ENCODE results near the gene PLD3.
"Not testable (repeated sequence)": the region's sequence is repeated elsewhere in the genome, so short reads cannot be mapped to it uniquely, and the experiment has no call there.

PLD3 gene

DNA sequence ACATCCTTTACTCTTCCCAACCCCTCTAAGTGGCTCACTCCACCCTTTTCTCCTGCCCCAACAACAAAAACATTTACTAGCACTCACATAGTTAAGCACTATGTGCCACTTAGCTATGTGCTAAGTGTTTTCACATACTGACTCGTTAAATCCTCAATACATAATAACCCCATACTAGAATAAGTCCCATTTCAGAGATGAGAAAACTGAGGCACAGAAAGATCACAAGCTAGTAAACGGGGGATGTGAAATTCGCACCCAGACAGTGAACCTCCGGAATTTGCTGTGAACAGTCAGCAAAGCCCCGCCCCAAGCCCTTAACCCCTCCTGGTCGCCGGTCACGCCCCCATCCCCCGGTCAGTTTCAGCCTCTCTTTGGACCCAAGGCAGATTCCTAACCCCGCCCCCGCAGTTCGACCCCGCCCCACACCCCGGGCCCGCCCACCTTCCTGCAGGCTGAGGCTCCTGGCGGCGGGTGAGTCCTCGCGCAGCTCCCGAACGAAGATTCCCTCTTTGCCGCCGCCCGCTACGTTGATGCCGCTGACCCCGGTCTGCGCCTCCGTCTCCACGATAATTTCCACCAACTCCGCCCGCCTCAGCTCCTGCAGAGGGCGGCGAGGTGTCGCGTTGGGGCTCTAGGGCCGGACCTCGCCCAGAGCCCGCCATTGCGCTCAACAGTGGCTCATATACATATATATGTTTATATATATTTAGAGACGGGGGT lies 54.9 kb downstream of the PLD3 start:
- CTCF ChIA-PET, result no interaction called here
- DNase-seq (ENCODE audit: extremely low spot score), result peak; percentile 96
- POLR2A ChIA-PET, result interaction anchor here (0.9 to 2.2 kb wide), 7 partner anchors 16 to 55 kb away, joined by 3 to 17 read pairs (median 4); partner anchors contain the start of genes C19orf47, PLD3 and SERTAD1
- TF ChIP-seq L3MBTL2 (conservative IDR thresholded peaks at IDR 0.05) (peak; percentile 65), ZNF384 (IDR thresholded peaks at IDR 0.05) (no peak)

DNA sequence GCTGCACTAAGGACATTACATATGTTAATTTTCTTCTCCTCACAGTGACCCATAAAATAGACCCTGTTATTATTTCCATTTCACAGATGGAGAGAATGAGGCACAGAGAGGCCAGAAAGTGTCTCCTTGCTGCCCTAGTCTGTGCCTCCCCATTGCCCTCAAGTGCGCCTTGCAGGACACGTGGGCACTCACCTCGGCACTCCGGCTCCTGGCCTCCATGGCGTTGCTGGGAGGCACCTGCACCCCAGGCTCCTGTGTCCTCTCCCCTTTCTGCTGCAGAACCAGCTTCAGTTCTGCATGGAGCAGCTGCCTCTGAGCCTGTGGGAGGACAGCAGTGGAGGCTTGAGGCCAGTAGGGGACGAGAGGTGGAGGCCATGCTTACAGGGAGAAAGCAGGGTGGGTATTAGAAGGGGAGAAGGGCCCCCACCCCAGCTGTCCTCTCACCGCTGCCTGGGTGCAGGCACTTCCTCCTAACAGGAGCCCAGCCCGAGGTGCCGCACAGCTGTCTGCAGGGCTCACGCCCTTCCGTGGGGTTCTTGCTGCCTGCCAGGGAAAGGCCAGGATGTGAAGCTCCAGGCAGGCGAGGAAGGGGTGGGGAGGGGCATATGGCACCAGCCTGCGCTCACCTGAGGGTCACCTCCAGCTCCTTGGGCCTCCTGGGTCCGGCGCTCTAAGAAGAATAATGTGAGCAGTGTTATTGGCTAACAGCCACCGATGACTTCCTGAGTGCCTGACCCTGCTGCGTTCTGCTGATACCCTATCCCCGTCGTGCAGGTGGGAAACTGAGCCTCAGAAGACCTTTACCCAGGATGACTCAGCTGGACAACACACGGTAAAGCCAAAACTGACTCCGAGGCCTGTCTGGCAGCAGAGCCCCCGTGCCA lies 59.5 kb downstream of the PLD3 start:
- ChIA-PET POLR2A (interaction anchor here (1.0 to 1.7 kb wide), 2 partner anchors 13 to 35 kb away, joined by 4 to 6 read pairs; no protein-coding TSS in a partner anchor), CTCF (interaction anchor here (0.8 kb wide), 1 partner anchor 13 kb away, joined by 3 read pairs; no protein-coding TSS in a partner anchor)
- no peak for DNase-seq (ENCODE audit: extremely low spot score)
- TF ChIP-seq BHLHE40 (IDR thresholded peaks at IDR 0.05; ENCODE audit: borderline replicate concordance) (no peak), FOXM1 (IDR thresholded peaks at IDR 0.05; ENCODE audit: borderline replicate concordance) (no peak), SUZ12 (IDR thresholded peaks at IDR 0.05) (no peak), NFRKB (IDR thresholded peaks at IDR 0.05) (no peak), ZNF384 (IDR thresholded peaks at IDR 0.05) (no peak), FOXK2 (IDR thresholded peaks at IDR 0.05) (no peak), LEF1 (IDR thresholded peaks at IDR 0.05; ENCODE audit: borderline replicate concordance) (no peak)

DNA sequence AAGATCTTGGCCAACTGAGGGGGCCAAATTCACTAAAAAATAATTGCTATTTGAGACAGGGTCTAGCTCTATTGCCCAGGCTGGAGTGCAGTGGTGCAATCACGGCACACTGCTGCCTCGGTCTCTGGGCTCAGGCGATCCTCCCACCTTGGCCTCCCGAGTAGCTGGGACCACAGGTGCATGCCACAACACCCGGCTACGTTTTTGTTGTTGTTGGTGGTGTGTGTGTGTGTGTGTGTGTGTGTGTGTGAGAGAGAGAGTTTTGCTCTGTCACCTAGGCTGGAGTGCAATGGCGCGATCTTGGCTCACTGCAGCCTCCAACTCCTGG lies 60.1 kb downstream of the PLD3 start:
- CTCF ChIA-PET, result interaction anchor here (0.8 kb wide), 1 partner anchor 12 kb away, joined by 3 read pairs; no protein-coding TSS in a partner anchor

DNA sequence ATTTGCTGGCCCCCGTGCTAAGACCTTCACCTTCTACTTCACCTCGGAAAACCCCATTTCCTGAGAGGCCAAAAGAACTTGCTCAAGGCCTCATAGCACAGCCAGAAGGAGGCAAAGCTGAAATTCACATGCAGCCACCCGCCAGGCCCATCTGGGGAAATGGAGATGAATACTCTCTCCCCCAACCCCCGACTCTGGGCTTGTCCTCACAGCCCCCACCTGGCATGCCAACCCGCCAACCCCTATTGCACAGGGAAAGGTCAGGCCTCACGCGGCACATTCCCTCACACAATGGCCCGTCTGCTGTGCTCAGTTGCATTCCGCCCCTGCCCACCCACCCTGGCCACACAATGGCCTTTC lies 61.5 kb downstream of the PLD3 start:
- CTCF ChIA-PET, result no interaction called here
- POLR2A ChIA-PET, result interaction anchor here (1.6 to 2.5 kb wide), 2 partner anchors 11 to 33 kb away, joined by 7 to 12 read pairs; no protein-coding TSS in a partner anchor
- no peak for TF ChIP-seq NFRKB (IDR thresholded peaks at IDR 0.05)
- no peak for DNase-seq (ENCODE audit: extremely low spot score)

More for the DNA sequence above, 60.1 kb downstream of the PLD3 start:
- not testable (repeated sequence) for DNase-seq (ENCODE audit: extremely low spot score)
- POLR2A ChIA-PET, result interaction anchor here (1.6 to 1.7 kb wide), 2 partner anchors 12 to 34 kb away, joined by 6 to 7 read pairs; no protein-coding TSS in a partner anchor

DNA sequence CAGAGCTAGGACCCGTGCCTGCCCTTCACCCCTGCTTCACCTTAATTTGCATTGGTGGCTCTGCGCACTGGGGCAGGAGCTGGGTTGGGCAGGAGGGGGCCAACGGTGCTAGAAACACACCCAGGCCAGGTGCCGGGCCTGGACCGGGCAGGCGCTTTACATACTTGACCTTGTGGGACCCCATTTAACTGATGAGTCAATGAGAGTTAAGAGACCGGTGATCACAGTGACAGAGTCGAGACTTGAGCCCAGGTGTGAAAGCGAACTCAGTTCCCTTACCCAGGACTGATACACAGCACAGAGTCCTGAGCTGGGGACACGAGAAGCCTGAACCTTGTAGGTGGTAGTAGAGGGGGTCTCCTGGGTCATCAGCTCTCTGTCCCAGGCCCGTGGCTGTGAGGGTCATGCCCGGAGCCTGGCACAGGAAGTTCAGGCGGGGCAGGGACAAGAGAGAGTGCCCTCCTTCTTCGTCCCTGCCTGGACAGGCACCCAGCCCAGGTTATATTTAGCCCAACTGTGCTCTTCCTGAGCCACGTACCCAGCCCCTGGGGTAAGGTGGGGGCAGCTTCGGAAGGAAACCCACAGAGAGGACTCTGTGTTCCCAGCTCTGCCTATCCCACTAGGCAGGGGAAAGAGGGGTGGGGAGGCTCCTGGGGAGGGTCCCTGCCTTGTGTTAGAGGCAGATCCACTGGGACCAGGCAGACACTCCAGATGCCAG lies 62.8 kb downstream of the PLD3 start:
- no peak for DNase-seq (ENCODE audit: extremely low spot score)
- ChIA-PET CTCF (interaction anchor here (1.2 kb wide), 1 partner anchor 9 kb away, joined by 6 read pairs; no protein-coding TSS in a partner anchor), POLR2A (interaction anchor here (1.5 to 2.5 kb wide), 2 partner anchors 9 to 22 kb away, joined by 4 to 12 read pairs; no protein-coding TSS in a partner anchor)
- TF ChIP-seq, protein P1, sequence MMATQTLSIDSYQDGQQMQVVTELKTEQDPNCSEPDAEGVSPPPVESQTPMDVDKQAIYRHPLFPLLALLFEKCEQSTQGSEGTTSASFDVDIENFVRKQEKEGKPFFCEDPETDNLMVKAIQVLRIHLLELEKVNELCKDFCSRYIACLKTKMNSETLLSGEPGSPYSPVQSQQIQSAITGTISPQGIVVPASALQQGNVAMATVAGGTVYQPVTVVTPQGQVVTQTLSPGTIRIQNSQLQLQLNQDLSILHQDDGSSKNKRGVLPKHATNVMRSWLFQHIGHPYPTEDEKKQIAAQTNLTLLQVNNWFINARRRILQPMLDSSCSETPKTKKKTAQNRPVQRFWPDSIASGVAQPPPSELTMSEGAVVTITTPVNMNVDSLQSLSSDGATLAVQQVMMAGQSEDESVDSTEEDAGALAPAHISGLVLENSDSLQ (IDR thresholded peaks at IDR 0.05), result no peak
- TF ChIP-seq LEF1 (IDR thresholded peaks at IDR 0.05; ENCODE audit: borderline replicate concordance) (no peak), ARNT (IDR thresholded peaks at IDR 0.05) (no peak), SP1 (IDR thresholded peaks at IDR 0.05) (no peak), ELF4 (IDR thresholded peaks at IDR 0.05) (no peak), NFRKB (IDR thresholded peaks at IDR 0.05) (no peak), L3MBTL2 (conservative IDR thresholded peaks at IDR 0.05) (no peak), FOXA1 (IDR thresholded peaks at IDR 0.05) (no peak), ZNF384 (IDR thresholded peaks at IDR 0.05) (no peak), CTBP1 (IDR thresholded peaks at IDR 0.05; ENCODE audit: borderline replicate concordance) (no peak), TARDBP (IDR thresholded peaks at IDR 0.05) (no peak), HDGF (IDR thresholded peaks at IDR 0.05; ENCODE audit: borderline replicate concordance) (no peak), FOXM1 (IDR thresholded peaks at IDR 0.05; ENCODE audit: borderline replicate concordance) (no peak), BHLHE40 (IDR thresholded peaks at IDR 0.05; ENCODE audit: borderline replicate concordance) (no peak), SUZ12 (IDR thresholded peaks at IDR 0.05) (no peak), FOXK2 (IDR thresholded peaks at IDR 0.05) (no peak)

DNA sequence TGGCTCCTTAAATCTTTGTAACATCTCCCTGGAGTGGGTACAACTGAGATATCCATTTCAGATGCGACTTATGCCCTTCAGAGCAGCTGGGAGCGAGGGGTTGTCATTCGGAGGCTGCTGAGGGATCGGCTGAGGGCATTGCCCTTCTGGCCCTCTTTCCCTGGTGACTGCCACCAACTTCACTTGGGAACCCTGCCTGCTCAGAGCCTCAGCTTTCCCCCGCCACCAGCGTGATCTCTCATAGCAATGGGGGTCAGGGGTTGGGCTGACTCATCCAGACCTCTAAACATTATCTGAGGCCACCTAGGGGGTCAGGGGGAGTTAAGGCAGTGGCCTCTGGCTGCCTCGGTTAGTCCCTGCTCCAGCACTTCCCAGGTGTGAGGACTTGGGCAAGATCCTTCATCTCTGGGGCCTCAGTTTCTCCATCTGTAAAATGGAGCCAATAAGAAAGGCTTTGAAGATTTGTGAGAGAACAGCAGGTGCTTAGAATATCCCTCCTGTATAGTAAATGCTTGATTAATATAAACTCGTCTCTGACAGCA lies 63.5 kb downstream of the PLD3 start:
- POLR2A ChIA-PET, result interaction anchor here (2.5 kb wide), 1 partner anchor 9 kb away, joined by 12 read pairs; no protein-coding TSS in a partner anchor
- no peak for DNase-seq (ENCODE audit: extremely low spot score)
- CTCF ChIA-PET, result no interaction called here
- TF ChIP-seq BHLHE40 (IDR thresholded peaks at IDR 0.05; ENCODE audit: borderline replicate concordance) (no peak), FOXM1 (IDR thresholded peaks at IDR 0.05; ENCODE audit: borderline replicate concordance) (no peak), L3MBTL2 (conservative IDR thresholded peaks at IDR 0.05) (no peak), LEF1 (IDR thresholded peaks at IDR 0.05; ENCODE audit: borderline replicate concordance) (no peak), SUZ12 (IDR thresholded peaks at IDR 0.05) (no peak), FOXK2 (IDR thresholded peaks at IDR 0.05) (no peak), SP1 (IDR thresholded peaks at IDR 0.05) (no peak), TARDBP (IDR thresholded peaks at IDR 0.05) (no peak), FOXA1 (IDR thresholded peaks at IDR 0.05) (no peak)
- TF ChIP-seq, protein P1 (IDR thresholded peaks at IDR 0.05), result no peak
